ENCODE results near the gene PGAP3.
"Not testable (repeated sequence)": the region's sequence is repeated elsewhere in the genome, so short reads cannot be mapped to it uniquely, and the experiment has no call there.

Gene PGAP3, protein sequence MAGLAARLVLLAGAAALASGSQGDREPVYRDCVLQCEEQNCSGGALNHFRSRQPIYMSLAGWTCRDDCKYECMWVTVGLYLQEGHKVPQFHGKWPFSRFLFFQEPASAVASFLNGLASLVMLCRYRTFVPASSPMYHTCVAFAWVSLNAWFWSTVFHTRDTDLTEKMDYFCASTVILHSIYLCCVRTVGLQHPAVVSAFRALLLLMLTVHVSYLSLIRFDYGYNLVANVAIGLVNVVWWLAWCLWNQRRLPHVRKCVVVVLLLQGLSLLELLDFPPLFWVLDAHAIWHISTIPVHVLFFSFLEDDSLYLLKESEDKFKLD

GRCh38 chr17:39687546-39688474, at the start of gene PGAP3:
PGAP3 (minus strand) TSS chr17:39688057; CDS start chr17:39688014, 43 bp downstream.
- peak; percentile 97 for DNase-seq

GRCh38 chr17:39737206-39737759, 49.4 kb upstream of the PGAP3 start:
- DNase-seq = no peak

GRCh38 chr17:39736319-39737165, 48.7 kb upstream of the PGAP3 start:
- DNase-seq = no peak

- no peak for DNase-seq
Observed at GRCh38 chr17:39735882-39736281, 48.0 kb upstream of the PGAP3 start.

DNA sequence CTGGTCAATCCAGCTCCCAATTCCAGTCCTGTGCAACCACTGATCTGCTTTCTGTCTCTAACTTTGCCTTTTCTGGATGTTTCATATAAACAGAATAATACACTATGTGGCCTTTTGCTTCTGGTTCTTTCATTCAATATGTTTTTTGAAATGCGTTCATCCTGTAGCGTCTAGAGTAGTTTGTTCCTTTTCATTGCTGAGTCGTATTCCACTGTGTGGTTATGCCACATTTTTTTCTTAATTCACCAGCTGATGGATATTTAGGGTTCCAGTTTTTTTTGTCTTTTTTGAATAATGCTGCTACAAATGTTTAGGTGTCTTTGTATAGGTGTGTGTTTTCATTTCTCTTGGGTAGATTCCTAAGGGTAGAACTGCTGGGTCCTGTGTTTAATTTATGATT, 44.7 kb upstream of the PGAP3 start:
- DNase-seq = no peak

DNA sequence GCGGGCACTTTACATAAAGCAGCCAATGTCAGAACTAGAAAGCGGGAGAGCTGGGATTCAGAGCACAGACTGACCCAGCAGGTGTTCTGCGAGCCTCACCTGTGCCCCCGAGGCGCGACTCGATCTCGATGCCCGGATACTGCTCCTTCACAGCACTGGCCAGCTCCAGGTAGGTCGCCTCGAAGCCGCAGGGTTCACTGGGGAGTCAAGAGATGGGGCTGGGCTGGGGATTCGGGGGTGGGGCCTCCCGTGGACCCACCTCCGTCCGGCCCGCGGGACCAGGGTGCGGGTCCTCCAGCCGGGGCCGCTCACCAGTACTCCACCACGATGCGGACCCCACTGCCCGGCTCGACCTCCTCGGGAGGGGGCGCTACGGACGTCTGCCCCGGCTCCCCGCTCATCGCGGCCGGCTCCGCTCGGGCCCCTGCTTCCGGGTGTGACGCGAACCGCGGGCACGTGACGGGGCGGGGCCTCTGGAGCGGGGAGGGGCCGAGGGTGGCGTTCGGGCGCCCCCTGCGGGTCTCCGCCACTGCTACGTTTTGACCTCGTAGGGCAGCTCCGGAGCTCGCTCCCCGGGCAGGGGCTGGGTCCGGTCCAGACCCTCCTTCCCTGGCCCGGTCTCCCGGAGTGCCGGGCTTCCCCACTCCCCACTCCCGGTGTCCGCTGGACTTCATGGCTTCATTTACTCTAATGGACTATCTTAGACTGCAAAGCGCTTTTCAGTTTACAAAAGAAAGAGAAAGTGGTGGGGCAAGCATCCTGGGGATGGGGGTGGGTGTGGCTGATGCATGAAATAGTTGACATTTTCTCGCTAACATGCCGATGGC, 42.5 kb upstream of the PGAP3 start, which contains the start of gene MIEN1:
Gene MIEN1, minus strand, starts transcription at position 438 of the 827 bp plus-strand sequence. Its CDS starts 37 bp downstream, at position 401.
- peak; percentile 79 for DNase-seq

GRCh38 chr17:39729280-39729851, 41.5 kb upstream of the PGAP3 start:
- no peak for DNase-seq

DNA sequence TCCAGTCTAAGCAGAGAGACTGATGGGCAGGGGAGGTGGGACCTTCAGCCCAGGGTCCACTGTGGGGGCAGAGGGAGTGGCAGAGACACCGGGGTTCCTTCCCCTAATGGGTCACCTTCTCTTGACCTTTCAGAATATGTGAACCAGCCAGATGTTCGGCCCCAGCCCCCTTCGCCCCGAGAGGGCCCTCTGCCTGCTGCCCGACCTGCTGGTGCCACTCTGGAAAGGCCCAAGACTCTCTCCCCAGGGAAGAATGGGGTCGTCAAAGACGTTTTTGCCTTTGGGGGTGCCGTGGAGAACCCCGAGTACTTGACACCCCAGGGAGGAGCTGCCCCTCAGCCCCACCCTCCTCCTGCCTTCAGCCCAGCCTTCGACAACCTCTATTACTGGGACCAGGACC, 39.7 kb upstream of the PGAP3 start:
- DNase-seq = no peak

- no peak for DNase-seq
Observed at GRCh38 chr17:39726617-39727016, 38.8 kb upstream of the PGAP3 start.

DNA sequence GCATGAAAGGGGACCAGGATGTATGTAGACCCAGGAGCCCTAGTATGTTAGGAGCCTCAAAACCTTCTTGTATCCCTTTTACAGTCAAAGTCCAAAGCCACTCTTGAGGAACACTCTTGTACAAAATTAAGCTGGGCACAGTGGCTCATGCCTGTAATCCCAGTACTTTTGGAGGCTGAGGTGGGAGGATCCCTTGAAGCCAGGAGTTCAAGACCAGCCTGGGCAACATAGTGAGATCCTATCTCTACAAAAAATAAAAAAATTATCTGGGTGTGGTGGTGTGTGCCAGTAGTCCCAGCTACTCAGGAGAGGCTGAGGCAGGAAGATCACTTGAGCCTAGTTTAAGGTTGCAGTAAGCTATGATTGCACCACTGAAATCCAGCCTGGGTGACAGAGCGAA, 38.1 kb upstream of the PGAP3 start:
- not testable (repeated sequence) for DNase-seq

- DNase-seq = no peak
Observed at GRCh38 chr17:39724731-39725130, 36.9 kb upstream of the PGAP3 start.

DNA sequence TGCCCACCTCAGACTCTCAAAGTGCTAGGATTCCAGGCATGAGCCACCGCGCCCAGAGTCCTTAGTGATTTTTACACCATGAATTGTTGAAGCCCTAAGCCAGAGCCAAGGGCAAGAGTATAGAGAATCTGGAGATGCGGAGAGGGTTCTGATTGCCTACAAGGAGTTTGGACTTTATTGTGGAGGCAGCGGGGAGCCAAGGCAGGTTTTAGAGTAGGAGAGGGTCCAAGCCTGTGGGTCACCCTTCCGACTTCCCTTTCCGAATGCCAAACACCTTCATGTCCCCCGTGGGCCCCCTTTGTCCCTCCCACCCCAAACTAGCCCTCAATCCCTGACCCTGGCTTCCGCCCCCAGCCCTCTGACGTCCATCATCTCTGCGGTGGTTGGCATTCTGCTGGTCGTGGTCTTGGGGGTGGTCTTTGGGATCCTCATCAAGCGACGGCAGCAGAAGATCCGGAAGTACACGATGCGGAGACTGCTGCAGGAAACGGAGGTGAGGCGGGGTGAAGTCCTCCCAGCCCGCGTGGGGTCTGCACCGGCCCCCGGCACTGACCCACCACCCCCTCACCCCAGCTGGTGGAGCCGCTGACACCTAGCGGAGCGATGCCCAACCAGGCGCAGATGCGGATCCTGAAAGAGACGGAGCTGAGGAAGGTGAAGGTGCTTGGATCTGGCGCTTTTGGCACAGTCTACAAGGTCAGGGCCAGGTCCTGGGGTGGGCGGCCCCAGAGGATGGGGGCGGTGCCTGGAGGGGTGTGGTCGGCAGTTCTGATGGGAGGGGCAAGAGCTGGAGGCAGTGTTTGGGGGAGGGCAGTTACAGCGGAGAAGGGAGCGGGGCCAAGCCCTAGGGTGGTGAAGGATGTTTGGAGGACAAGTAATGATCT, 35.4 kb upstream of the PGAP3 start:
- no peak for DNase-seq

- no peak for DNase-seq
Observed at GRCh38 chr17:39722104-39722503, 34.2 kb upstream of the PGAP3 start.

GRCh38 chr17:39719563-39720355, 31.9 kb upstream of the PGAP3 start:
- DNase-seq = no peak

GRCh38 chr17:39717660-39718059, 29.8 kb upstream of the PGAP3 start:
- no peak for DNase-seq

- DNase-seq = no peak
Observed at GRCh38 chr17:39716879-39717536, 29.2 kb upstream of the PGAP3 start.

DNA sequence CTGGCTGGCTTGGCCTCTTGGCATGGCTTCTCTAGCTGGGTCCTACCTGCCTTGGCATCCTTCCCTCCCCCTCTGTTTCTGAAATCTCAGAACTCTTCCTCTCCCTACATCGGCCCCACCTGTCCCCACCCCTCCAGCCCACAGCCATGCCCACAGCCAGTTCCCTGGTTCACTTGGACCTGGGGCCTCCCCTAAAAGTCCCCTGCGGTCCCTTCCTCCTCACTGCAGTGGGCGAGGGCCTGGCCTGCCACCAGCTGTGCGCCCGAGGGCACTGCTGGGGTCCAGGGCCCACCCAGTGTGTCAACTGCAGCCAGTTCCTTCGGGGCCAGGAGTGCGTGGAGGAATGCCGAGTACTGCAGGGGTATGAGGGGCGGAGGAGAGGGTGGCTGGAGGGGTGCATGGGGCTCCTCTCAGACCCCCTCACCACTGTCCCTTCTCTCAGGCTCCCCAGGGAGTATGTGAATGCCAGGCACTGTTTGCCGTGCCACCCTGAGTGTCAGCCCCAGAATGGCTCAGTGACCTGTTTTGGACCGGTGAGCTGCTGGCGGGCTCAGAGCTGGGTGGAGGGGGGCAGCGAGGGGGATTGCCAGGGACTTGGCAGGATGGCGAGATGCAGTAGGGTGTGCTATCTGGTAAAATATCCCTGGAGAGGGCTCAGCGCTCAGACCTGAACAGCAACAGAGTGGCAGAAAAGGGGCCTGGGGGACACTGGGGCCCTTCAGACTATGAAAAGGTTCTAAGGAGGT, 28.4 kb upstream of the PGAP3 start:
- no peak for DNase-seq

Data from COR-L47 (cell line).